DND-41 (cell line): Measurements from ENCODE around the gene ADCYAP1.

ENCODE experiments used
- CTCF ChIP-seq: IDR thresholded peaks from 2 replicates; pipeline ENCODE4 v1.5.1; 2012; ENCODE audit warnings: borderline replicate concordance, low read length, moderate library complexity, mild to moderate bottlenecking; ENCODE audit not compliant: poor library complexity, severe bottlenecking; ENCODE audit errors: extremely low read depth
- EZH2 ChIP-seq: IDR thresholded peaks from 3 replicates; pipeline ENCODE4 v1.6.1; 2012; ENCODE audit warnings: borderline replicate concordance, low read depth, mild to moderate bottlenecking, moderate library complexity, low read length, inconsistent platforms; ENCODE audit not compliant: severe bottlenecking

GRCh38 chr18:867257-867656, 37.4 kb upstream of the ADCYAP1 start:
- no peak for TF ChIP-seq CTCF
- no peak for TF ChIP-seq EZH2
